Measurements from ENCODE around the gene KDSR. TPM values are rescaled to one million over a fixed set of nuclear protein-coding genes. Genes with fewer than 3 reads are reported as not detected.

The KDSR gene
- total and polyA plus RNA-seq, 9 of the 15 experiments (the other 6 are each of a cell fraction or from before 2014, with no cell fraction given), result 4.0 to 24.7 (median 12.4) TPM

GRCh38 chr18:63307551-63308200 is 59.3 kb downstream of the KDSR start:
- ChIA-PET CTCF (ENCODE audit: low intra/inter-chr PET ratio) (no interaction called here), POLR2A (no interaction called here)
- TF ChIP-seq CTCFL (IDR thresholded peaks at IDR 0.05; ENCODE audit: borderline replicate concordance, insufficient read depth, low read depth, low read length, poor library complexity, severe bottlenecking) (no peak), CHD1 (IDR thresholded peaks at IDR 0.05; ENCODE audit: low read length) (no peak), SRSF9 (IDR thresholded peaks at IDR 0.05; ENCODE audit: borderline replicate concordance, low read depth, low read length) (no peak), ZNF263 (CRISPR knock-in tag; IDR thresholded peaks at IDR 0.05; ENCODE audit: borderline replicate concordance) (no peak), ZBTB5 (IDR thresholded peaks at IDR 0.05) (no peak), ZSCAN32 (CRISPR knock-in tag; IDR thresholded peaks at IDR 0.05) (no peak), ZNF280B (CRISPR knock-in tag; IDR thresholded peaks at IDR 0.05) (no peak)
- DNase-seq (ENCODE audit: extremely low read depth in 1 of 4, low spot score in 3 of 4) (no peak), FAIRE-seq (no peak), ATAC-seq (no peak)
- Histone ChIP-seq H2AFZ (ENCODE audit: low read depth, low read length) (no peak overlapping the region), H3K4me1 (replicated peaks in 1 of 2; ENCODE audit: control insufficient read depth in 2 of 2, insufficient read depth in 2 of 2, low read length in 2 of 2) (no peaks in the 10 kb centered on the region), H3K27ac (ENCODE audit: extremely low read depth, low read depth, low read length) (no peak overlapping the region), H3K4me3 (no peak overlapping the region), H4K20me1 (replicated peaks; ENCODE audit: control insufficient read depth, insufficient read depth, low read length) (no peaks in the 10 kb centered on the region), H3K36me3 (ENCODE audit: control insufficient read depth, insufficient read depth, low read length) (no peaks in the 10 kb centered on the region), H3K9me1 (ENCODE audit: control insufficient read depth, insufficient read depth, low read length) (no peaks in the 10 kb centered on the region), H3K9ac (ENCODE audit: insufficient read depth in 1 of 2, low read depth in 2 of 2, low read length in 2 of 2) (no peak overlapping the region), H3K9me3 (replicated peaks; ENCODE audit: control insufficient read depth, insufficient read depth, low read depth, low read length) (no peaks in the 10 kb centered on the region), H3K4me2 (ENCODE audit: insufficient read depth, low read length) (no peak overlapping the region), H3K27me3 (ENCODE audit: control insufficient read depth in 2 of 2, insufficient read depth in 2 of 2, low read length in 2 of 2) (peaks cover 3 to 16% of the 10 kb centered on the region in 2 experiments; a peak in 4 of 5 replicates), H3K79me2 (ENCODE audit: control insufficient read depth, insufficient read depth, low read length) (no peaks in the 10 kb centered on the region)
- no TSS peak for BruUV-seq (replicated peaks)
- in situ Hi-C loops (cut with MboI) (no loop called here), intact Hi-C loops (cut with micrococcal nuclease) (no loop called here)
- WGBS (ENCODE audit: insufficient coverage, low coverage, missing lambda C conversion rate), result 0% methylated on average over 2 of the region's 2 CpGs
